ENCODE measurements around the gene PTPRM. TPM values are rescaled to one million over a fixed set of nuclear protein-coding genes. Genes with fewer than 3 reads are reported as not detected.

PTPRM gene
- polyA plus RNA-seq, 1 of the 3 experiments (the other 2 are of a cell fraction): 16.0 TPM

DNA sequence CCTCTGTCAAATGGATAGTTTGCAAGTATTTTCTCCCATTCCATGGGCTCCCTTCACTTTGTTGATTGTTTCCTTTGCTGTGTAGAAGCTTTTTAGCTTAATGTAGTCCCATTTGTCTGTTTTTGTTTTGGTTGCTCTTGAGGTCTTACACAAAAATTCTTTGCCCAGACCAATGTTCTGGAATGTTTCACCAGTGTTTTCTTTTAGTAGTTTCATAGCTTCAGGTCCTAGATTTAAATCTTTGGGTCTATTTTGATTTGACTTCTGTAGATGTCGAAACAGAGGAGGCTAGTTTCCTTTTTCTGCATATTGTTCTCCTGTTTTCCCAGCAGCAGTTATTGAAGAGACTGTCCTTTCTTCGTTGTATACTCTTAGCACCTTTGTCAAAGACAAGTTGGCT is 351.6 kb downstream of the PTPRM start (continued):
- TF ChIP-seq USF2 (IDR thresholded peaks at IDR 0.05; ENCODE audit: borderline replicate concordance, low read depth, low read length) (no peak), FOXM1 (IDR thresholded peaks at IDR 0.05; ENCODE audit: low read depth) (no peak), RFX5 (IDR thresholded peaks at IDR 0.05; ENCODE audit: low read length) (no peak), YY1 (IDR thresholded peaks at IDR 0.05; ENCODE audit: low read depth) (no peak)

DNA sequence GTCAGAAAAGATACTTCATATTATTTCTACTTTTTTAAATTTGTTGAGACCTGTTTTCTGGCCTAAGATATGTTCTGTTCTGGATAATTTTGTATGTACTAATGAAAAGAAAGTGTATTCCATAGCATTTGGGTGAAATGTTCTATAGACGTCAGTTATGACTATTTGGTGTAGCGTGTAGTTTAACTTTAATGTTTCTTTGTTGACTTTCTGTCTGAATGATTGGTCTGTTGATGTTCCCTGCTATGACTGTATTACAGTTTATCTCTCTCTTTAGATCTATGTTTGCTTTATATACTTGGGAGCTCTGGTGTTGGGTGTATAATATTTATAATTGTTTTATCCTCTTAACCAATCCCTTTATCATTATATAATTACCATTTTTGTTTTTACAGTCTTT is 352.4 kb downstream of the PTPRM start:
- Histone ChIP-seq H3K79me2 (ENCODE audit: insufficient read depth) (no peaks in the 10 kb centered on the region), H3K27ac (ENCODE audit: low read depth in 2 of 2, low read length in 1 of 2) (no peak overlapping the region), H3K4me3 (ENCODE audit: low read depth in 2 of 2, low read length in 1 of 2) (no peak overlapping the region), H3K27me3 (ENCODE audit: insufficient read depth) (no peaks in the 10 kb centered on the region), H4K20me1 (ENCODE audit: insufficient read depth) (no peaks in the 10 kb centered on the region), H3K4me2 (no peak overlapping the region), H3F3A (replicated peaks; ENCODE audit: insufficient read depth) (no peaks in the 10 kb centered on the region), H3K36me3 (replicated peaks in 1 of 2; ENCODE audit: control insufficient read depth in 1 of 2, insufficient read depth in 2 of 2, low read length in 1 of 2) (peaks cover 0 to 3% of the 10 kb centered on the region in 2 experiments), H3K9me2 (no peaks in the 10 kb centered on the region), H2AFZ (ENCODE audit: low read depth) (no peak overlapping the region), H3K9ac (no peak overlapping the region), H3K9me3 (no peaks in the 10 kb centered on the region), H3K4me1 (ENCODE audit: control insufficient read depth in 1 of 2, insufficient read depth in 2 of 2, low read depth in 1 of 2, low read length in 1 of 2) (peaks cover 0 to 2% of the 10 kb centered on the region in 2 experiments; a peak in 1 of 4 replicates)
- POLR2A ChIA-PET: no interaction called here
- WGBS (ENCODE audit: low lambda C conversion rate): 83% methylated on average over 2 of the region's 2 CpGs
- CTCF ChIA-PET: interaction anchor here (1.4 kb wide), 1 partner anchor 11 kb away, joined by 4 read pairs; no protein-coding TSS in a partner anchor
- DNase-seq: no peak
- TF ChIP-seq FOXJ3 (CRISPR knock-in tag; IDR thresholded peaks at IDR 0.05) (no peak), EP300 (IDR thresholded peaks at IDR 0.05; ENCODE audit: borderline replicate concordance in 1 of 2, low read depth in 1 of 2, low read length in 1 of 2) (no peak), GATA2 (CRISPR knock-in tag; IDR thresholded peaks at IDR 0.05) (no peak), CHD2 (IDR thresholded peaks at IDR 0.05; ENCODE audit: low read length, partially characterized antibody) (no peak), TEAD4 (IDR thresholded peaks at IDR 0.05; ENCODE audit: borderline replicate concordance, insufficient read depth) (no peak), YY1 (IDR thresholded peaks at IDR 0.05; ENCODE audit: low read depth) (no peak), MEF2A (IDR thresholded peaks at IDR 0.05; ENCODE audit: borderline replicate concordance, low read depth) (no peak), RFX5 (IDR thresholded peaks at IDR 0.05; ENCODE audit: low read length) (no peak), TCF12 (IDR thresholded peaks at IDR 0.05) (no peak), POLR2AphosphoS5 (IDR thresholded peaks at IDR 0.05; ENCODE audit: low read depth, low read length) (no peak), MAX (IDR thresholded peaks at IDR 0.05; ENCODE audit: low read depth) (no peak), FOXM1 (IDR thresholded peaks at IDR 0.05; ENCODE audit: low read depth) (no peak), CTCF (IDR thresholded peaks at IDR 0.05) (no peak), RXRA (IDR thresholded peaks at IDR 0.05; ENCODE audit: borderline replicate concordance, low read depth) (no peak), MXI1 (IDR thresholded peaks at IDR 0.05; ENCODE audit: low read depth, low read length) (no peak), PBX3 (IDR thresholded peaks at IDR 0.05) (no peak), NFIC (IDR thresholded peaks at IDR 0.05; ENCODE audit: borderline replicate concordance) (no peak)
- TF ChIP-seq, protein P1, sequence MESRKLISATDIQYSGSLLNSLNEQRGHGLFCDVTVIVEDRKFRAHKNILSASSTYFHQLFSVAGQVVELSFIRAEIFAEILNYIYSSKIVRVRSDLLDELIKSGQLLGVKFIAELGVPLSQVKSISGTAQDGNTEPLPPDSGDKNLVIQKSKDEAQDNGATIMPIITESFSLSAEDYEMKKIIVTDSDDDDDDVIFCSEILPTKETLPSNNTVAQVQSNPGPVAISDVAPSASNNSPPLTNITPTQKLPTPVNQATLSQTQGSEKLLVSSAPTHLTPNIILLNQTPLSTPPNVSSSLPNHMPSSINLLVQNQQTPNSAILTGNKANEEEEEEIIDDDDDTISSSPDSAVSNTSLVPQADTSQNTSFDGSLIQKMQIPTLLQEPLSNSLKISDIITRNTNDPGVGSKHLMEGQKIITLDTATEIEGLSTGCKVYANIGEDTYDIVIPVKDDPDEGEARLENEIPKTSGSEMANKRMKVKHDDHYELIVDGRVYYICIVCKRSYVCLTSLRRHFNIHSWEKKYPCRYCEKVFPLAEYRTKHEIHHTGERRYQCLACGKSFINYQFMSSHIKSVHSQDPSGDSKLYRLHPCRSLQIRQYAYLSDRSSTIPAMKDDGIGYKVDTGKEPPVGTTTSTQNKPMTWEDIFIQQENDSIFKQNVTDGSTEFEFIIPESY (IDR thresholded peaks at IDR 0.05; ENCODE audit: borderline replicate concordance, low read depth): no peak
- TF ChIP-seq, protein P2, sequence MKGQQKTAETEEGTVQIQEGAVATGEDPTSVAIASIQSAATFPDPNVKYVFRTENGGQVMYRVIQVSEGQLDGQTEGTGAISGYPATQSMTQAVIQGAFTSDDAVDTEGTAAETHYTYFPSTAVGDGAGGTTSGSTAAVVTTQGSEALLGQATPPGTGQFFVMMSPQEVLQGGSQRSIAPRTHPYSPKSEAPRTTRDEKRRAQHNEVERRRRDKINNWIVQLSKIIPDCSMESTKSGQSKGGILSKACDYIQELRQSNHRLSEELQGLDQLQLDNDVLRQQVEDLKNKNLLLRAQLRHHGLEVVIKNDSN (IDR thresholded peaks at IDR 0.05; ENCODE audit: borderline replicate concordance, low read depth): no peak
